Measurements from ENCODE around the gene DCLK2.

Gene DCLK2

GRCh38 chr4:150072906-150073714 is 5.1 kb upstream of the DCLK2 start:
- POLR2A ChIA-PET: no interaction called here
- DNase-seq (ENCODE audit: extremely low spot score): no peak
- TF ChIP-seq CTCF (IDR thresholded peaks at IDR 0.05; ENCODE audit: control extremely low read depth, extremely low read depth, low read depth, missing control alignments): no peak
- CTCF ChIA-PET: no interaction called here

GRCh38 chr4:150074064-150074463 is 4.2 kb upstream of the DCLK2 start:
- ChIA-PET POLR2A (no interaction called here), CTCF (no interaction called here)
- DNase-seq (ENCODE audit: extremely low spot score): no peak
- TF ChIP-seq CTCF (IDR thresholded peaks at IDR 0.05; ENCODE audit: control extremely low read depth, extremely low read depth, low read depth, missing control alignments): no peak

- CTCF ChIA-PET: interaction anchor here (1.2 to 1.5 kb wide), 2 partner anchors 12 to 164 kb away, joined by 3 read pairs; no protein-coding TSS in a partner anchor
Observed at GRCh38 chr4:150078579-150079080, 385 bp downstream of the DCLK2 start.

GRCh38 chr4:150079081-150079581 is 886 bp downstream of the DCLK2 start:
- POLR2A ChIA-PET: no interaction called here
- CTCF ChIA-PET: interaction anchor here (1.2 to 1.8 kb wide), 3 partner anchors 11 to 164 kb away, joined by 3 to 4 read pairs (median 3); no protein-coding TSS in a partner anchor
- no peak for TF ChIP-seq CTCF (IDR thresholded peaks at IDR 0.05; ENCODE audit: control extremely low read depth, extremely low read depth, low read depth, missing control alignments)
- DNase-seq (ENCODE audit: extremely low spot score): peak; percentile 32

More at GRCh38 chr4:150078579-150079080, 385 bp downstream of the DCLK2 start:
- peak; percentile 29 for DNase-seq (ENCODE audit: extremely low spot score)
- POLR2A ChIA-PET: no interaction called here
- TF ChIP-seq CTCF (IDR thresholded peaks at IDR 0.05; ENCODE audit: control extremely low read depth, extremely low read depth, low read depth, missing control alignments): no peak

GRCh38 chr4:150080337-150080736 is 2.1 kb downstream of the DCLK2 start:
- no peak for TF ChIP-seq CTCF (IDR thresholded peaks at IDR 0.05; ENCODE audit: control extremely low read depth, extremely low read depth, low read depth, missing control alignments)
- DNase-seq (ENCODE audit: extremely low spot score): no peak
- CTCF ChIA-PET: interaction anchor here (1.8 kb wide), 1 partner anchor 29 kb away, joined by 4 read pairs; no protein-coding TSS in a partner anchor
- POLR2A ChIA-PET: no interaction called here

- ChIA-PET POLR2A (no interaction called here), CTCF (interaction anchor here (1.8 kb wide), 1 partner anchor 28 kb away, joined by 4 read pairs; no protein-coding TSS in a partner anchor)
- DNase-seq (ENCODE audit: extremely low spot score): no peak
- no peak for TF ChIP-seq CTCF (IDR thresholded peaks at IDR 0.05; ENCODE audit: control extremely low read depth, extremely low read depth, low read depth, missing control alignments)
Observed at GRCh38 chr4:150080875-150081274, 2.6 kb downstream of the DCLK2 start.

Measured in GM10248 (cell line).